Stimulated activated naive CD8-positive, alpha-beta T cell treated with anti-CD3 and anti-CD28 coated beads, Interleukin-15, Interleukin-2, amounts not matched to agents 100 U/mL and 50 U/mL, for 24 hours (primary cell): ENCODE data around the gene CPOX.
"Not testable (repeated sequence)": the region's sequence is repeated elsewhere in the genome, so short reads cannot be mapped to it uniquely, and the experiment has no call there.

ENCODE experiments used
- ATAC-seq: fragments of 150-1000 bp; cut with Tn5 transposase; one replicate; pipeline ENCODE4 v1.10.0; 2021
- DNase-seq: peaks from one replicate; pipeline ENCODE4 v3.0.0; 2021

CPOX gene

GRCh38 chr3:98593046-98593936, at the start of gene CPOX:
CPOX (minus strand) TSS chr3:98593611; CDS start chr3:98593504, 107 bp downstream.
- ATAC-seq = peak; percentile 99
- peak; percentile 91 for DNase-seq

DNA sequence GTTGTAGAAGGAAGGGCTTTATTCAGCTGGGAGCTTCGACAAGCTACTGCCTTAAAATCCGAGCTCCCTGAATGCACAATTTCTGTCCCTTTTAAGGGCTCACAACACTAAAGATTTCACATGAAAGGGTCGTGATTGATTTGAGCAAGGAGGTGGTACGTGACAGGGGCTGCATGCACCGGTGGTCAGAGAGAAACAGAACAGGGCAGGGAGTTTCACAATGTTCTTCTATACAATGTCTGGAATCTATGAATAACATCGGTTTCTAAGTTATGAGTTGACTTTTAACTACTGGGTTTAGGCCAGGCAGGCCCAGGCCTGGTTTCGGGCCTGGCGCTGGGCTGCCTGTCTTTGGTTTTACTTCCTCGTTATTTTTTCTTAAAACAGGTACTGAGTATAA, 49.4 kb upstream of the CPOX start:
- not testable (repeated sequence) for DNase-seq, ATAC-seq

DNA sequence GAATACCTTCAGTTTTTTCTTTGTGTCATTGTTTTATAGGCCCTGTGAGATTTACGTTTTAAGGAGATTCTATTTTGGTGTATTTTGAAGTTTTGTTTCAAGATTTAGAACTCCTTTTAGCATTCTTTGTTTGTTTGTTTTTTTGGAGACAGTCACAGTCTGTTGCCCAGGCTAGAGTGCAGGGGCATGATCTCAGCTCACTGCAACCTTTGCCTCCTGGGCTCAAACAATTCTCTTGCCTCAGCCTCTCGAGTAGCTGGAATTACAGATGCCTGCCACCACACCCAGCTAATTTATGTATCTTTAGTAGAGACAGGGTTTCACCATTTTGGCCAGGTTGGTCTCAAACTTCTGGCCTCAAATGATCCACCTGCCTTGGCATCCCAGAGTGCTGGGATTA, 48.3 kb upstream of the CPOX start:
- not testable (repeated sequence) for DNase-seq, ATAC-seq

GRCh38 chr3:98638515-98638914, 45.1 kb upstream of the CPOX start:
- not testable (repeated sequence) for DNase-seq, ATAC-seq

DNA sequence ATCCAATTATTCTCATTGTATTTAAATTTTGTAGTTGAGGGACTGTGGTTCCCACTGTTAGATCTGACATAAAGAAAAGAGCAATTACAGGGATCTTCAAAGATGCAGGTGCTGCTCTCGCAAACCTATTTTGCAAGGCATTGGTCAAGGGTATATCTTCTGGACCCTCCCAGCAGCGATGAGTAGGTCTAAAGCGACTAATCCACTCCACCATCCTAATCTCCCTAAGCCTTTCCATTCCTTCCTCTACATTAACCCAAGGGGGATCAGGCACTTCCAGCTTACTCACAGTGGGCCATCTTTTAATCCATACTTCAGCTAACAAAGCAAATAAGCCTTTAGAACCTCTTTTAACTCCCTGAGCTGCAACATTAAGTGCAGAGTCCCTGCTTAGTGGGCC, 37.0 kb upstream of the CPOX start:
- ATAC-seq = no peak

GRCh38 chr3:98628317-98628716, 34.9 kb upstream of the CPOX start:
- ATAC-seq = no peak

More for the DNA sequence above, 37.0 kb upstream of the CPOX start:
- no peak for DNase-seq

GRCh38 chr3:98626151-98626550, 32.7 kb upstream of the CPOX start:
- DNase-seq = no peak
- ATAC-seq = no peak

More at GRCh38 chr3:98628317-98628716, 34.9 kb upstream of the CPOX start:
- DNase-seq = no peak

DNA sequence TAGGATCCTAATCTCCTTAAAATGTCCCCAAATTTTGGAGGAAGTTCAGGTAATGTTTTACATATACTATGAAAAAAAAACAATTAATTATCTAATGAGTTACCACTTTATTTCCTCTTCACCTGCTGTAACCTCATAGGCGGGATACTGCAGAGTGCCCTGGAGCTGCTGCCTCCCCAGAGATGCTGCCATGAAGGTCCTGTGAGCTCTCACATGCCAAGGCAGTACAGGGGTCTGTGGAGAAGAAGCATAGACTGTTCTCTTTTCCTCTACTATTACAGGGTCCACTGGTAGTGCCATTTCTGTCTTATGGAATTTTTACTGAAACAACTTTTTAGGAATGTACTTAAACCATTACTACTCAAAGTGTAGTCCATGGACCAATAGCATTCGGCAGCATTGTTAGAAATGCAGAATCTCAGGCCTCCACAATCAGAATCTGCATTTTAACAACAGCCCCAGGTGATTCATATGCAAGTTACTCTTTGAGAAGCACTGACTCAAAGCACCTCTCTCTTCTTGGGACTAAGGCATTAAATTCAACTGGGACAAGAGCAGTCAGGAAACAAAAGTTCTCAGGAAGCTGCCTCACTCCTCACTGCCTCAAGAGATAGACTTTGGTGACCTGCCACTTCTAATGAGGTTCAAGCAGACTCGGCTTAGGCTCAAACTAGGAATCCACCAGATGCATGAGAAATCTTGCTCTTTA, 30.3 kb upstream of the CPOX start:
- DNase-seq (no peak), ATAC-seq (no peak)

GRCh38 chr3:98617841-98618240, 24.4 kb upstream of the CPOX start:
- DNase-seq (no peak), ATAC-seq (no peak)

DNA sequence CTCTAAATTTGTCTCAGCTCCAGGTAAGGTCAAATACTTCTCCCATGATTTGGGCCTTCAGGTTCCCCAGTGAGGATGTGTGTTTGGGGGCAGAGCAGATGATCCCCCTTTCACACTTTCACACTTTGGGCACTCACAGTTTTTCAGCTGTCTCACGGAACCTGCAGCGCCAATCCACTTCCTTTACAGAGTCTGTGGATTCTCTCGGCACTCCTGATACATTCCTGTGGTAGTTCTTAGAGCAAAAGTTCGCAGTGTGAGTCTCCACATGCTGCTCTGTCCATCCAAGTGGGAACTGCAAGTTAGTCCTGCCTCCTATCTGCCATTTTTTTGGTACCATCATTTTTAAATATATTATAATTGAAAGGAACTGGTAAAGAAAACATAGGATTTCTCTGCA, 20.2 kb upstream of the CPOX start:
- DNase-seq (no peak), ATAC-seq (no peak)

- no peak for ATAC-seq
- DNase-seq = no peak
Measured at GRCh38 chr3:98612996-98613517, 19.6 kb upstream of the CPOX start.

GRCh38 chr3:98612587-98612986, 19.2 kb upstream of the CPOX start:
- peak; percentile 14 for ATAC-seq
- peak; percentile 8 for DNase-seq

GRCh38 chr3:98608029-98608428, 14.6 kb upstream of the CPOX start:
- ATAC-seq (no peak), DNase-seq (no peak)

DNA sequence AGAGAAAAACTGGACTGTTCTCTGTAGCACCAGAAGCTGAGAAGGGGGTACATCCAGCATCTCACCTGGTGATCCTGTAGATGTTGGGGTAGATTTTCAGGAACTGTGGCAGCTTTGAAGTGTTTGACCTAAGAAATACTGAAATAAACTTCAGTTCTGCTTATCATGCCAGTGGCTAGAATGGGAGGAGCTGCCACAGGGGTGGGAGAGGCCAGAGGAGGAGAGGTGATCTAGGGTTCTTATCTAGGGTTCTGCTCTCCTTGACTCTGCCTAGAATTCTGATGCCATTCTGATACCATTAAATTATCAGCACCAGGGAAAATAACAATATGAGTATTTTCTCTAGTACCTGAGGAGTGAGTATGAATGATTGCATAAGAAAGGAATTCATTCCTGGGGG, 10.2 kb upstream of the CPOX start:
- ATAC-seq = no peak
- DNase-seq = no peak

GRCh38 chr3:98602078-98602678, 8.8 kb upstream of the CPOX start:
- no peak for DNase-seq
- peak; percentile 52 for ATAC-seq

- ATAC-seq = no peak
- no peak for DNase-seq
Measured at GRCh38 chr3:98601180-98601579, 7.8 kb upstream of the CPOX start.

GRCh38 chr3:98600412-98601095, 7.1 kb upstream of the CPOX start:
- ATAC-seq (no peak), DNase-seq (no peak)

DNA sequence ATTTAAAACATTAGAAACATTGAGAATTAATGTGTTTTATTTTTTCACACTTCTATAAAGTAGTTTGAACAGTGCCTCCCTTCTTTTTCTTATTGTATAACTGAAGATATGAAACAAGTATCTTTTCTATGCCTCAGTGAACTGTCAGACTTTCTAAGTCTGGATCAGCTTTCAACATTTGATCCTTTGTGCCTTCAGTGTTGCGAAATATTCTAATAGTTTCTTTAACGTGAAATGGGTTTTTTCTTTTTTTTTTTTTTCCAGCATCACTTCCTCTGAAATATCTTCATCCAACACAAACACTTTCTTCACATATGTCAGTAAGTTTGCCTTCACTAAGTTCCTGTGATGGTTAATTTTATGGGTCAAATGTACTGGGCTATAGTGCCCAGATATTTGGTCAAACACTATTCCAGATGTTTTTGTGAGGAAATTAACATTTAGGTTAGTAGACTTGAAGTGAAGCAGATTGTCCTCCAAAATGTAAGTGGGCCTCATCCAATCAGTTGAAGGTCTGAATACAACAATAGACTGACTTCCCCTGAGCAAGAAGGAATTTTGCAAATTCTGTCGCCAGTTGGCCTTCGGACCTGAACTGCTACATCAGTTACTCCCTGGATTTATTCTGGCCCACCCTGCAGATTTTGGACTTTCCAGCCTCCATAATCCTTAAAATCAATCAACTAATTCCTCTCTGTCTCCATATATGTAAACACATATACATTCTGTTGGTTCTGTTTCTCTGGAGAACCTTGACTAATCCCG, 6.4 kb upstream of the CPOX start:
- DNase-seq = no peak

DNA sequence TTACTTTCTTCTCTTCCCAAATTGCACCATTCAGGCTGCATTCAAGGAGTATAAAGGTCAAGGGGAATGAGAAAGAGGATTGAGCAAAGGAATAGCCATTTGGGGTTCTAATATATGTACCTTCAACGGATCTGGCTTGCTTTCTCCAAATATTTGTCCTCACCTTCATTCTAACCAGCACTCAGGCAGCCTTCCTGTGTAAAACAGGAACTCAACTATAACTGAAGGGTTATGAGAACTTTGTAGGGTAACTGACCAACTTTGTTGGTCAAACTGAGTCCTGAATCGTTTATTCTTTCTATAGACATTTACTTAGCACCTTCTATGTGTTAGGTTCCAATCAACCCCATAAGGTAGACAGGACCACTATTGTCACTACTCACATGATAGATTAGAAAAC, 5.1 kb upstream of the CPOX start:
- DNase-seq = no peak
- no peak for ATAC-seq

More for the DNA sequence above, 6.4 kb upstream of the CPOX start:
- ATAC-seq = no peak

DNA sequence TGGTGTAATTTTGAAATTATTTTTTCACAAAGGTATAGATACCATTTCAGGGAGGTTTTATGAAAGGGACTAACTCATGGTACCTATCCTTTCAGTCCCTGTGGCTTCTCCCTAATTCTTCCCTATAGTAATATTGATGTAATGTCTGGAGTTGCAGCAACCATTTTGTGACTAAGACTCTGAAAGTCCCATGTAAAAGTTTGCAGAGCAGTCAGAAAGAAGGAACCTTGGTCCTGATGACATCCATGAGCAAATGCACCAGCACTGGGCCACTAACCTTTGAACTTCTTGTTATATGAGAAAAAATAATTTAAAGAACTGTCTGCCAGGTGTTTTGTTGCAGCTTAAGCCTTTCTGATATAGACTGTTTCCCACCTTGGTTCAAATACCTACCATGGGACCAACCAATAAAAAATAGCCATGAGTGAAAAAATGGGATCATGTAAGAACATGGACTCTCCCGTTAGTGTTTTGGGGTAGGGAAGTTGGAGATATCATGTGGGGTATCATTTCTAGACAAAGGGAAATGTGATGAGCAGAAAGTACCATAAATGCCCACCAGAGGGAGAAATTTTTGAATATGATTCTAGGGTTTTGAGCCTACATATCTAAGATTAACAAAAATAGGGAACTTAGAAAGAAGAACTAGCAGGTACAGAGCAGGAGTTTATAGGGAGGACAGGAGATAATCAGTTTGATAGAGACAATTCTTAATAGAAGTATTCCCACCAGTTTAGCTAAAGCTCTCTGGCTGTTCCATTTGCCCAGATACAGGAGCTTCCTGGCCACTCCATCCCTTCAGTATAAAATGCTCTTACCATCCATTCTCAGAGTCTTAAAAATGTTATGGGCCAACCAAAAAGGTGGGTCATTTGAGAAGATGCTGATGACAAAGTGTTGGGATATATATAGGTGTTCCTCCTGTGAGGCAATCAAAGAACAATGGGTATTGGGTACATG, 3.4 kb upstream of the CPOX start:
- no peak for ATAC-seq
- no peak for DNase-seq
